CD8-positive, alpha-beta memory T cell (primary cell): ENCODE results near the gene PA2G4. TPM values are rescaled to one million over a fixed set of nuclear protein-coding genes. Genes with fewer than 3 reads are reported as not detected.
"Not testable (repeated sequence)": the region's sequence is repeated elsewhere in the genome, so short reads cannot be mapped to it uniquely, and the experiment has no call there.

Experiments used
- CTCF ChIA-PET: fragments of 350-600 bp; sonication (Branson Sonifier 250); formaldehyde crosslinking; loops from one replicate; lab custom pipeline; 2021; ENCODE audit warnings: antibody characterized with exemption; lab: Charles Lee
- POLR2A ChIA-PET: fragments of 350-600 bp; sonication (Branson Sonifier 250); formaldehyde crosslinking; loops from one replicate; lab custom pipeline; 2021; ENCODE audit warnings: antibody characterized with exemption; lab: Charles Lee
- DNase-seq, 5 donors: peaks; one replicate each; pipeline versions ENCODE4 v3.0.0 to v3.0.0-alpha.2; 2020 to 2022; ENCODE audit warnings: mixed read lengths in 1 of 5
- H3K27ac ChIP-seq: one replicate; pipeline ENCODE4 v1.7.0; 2013; ENCODE audit warnings: low read depth, mild to moderate bottlenecking, low read length, moderate library complexity
- H3K27me3 ChIP-seq: 2 replicates; pipeline ENCODE4 v1.7.0; 2013; ENCODE audit warnings: low read length, mild to moderate bottlenecking; ENCODE audit not compliant: insufficient read depth, poor library complexity, severe bottlenecking
- H3K36me3 ChIP-seq: 2 replicates; pipeline ENCODE4 v1.7.0; 2013; ENCODE audit warnings: mild to moderate bottlenecking, low read length, moderate library complexity; ENCODE audit not compliant: insufficient read depth
- H3K4me1 ChIP-seq: 2 replicates; pipeline ENCODE4 v1.7.0; 2013; ENCODE audit warnings: mild to moderate bottlenecking, low read length, moderate library complexity; ENCODE audit not compliant: insufficient read depth
- H3K4me3 ChIP-seq: 2 replicates; pipeline ENCODE4 v1.7.0; 2013; ENCODE audit warnings: mild to moderate bottlenecking, low read length
- H3K9me3 ChIP-seq: 2 replicates; pipeline ENCODE4 v1.7.0; 2013; ENCODE audit warnings: mild to moderate bottlenecking, low read length
- H3K27ac Mint-ChIP-seq, 8 donors: one replicate each; pipeline ENCODE4 v1.8.0; 2020 to 2021; ENCODE audit warnings: mixed read lengths in 8 of 8, mild to moderate bottlenecking in 6 of 8, inconsistent platforms in 3 of 8, moderate library complexity in 3 of 8
- H3K27me3 Mint-ChIP-seq, 2 donors: one replicate each; pipeline ENCODE4 v1.8.0; 2020 to 2021; ENCODE audit warnings: mixed read lengths in 2 of 2, mild to moderate bottlenecking in 1 of 2, moderate library complexity in 1 of 2
- H3K36me3 Mint-ChIP-seq, 3 donors: one replicate each; pipeline ENCODE4 v1.8.0; 2020 to 2021; ENCODE audit warnings: mixed read lengths in 3 of 3, inconsistent platforms in 1 of 3, mild to moderate bottlenecking in 1 of 3
- H3K4me1 Mint-ChIP-seq, 3 donors: one replicate each; pipeline ENCODE4 v1.8.0; 2020 to 2021; ENCODE audit warnings: mixed read lengths in 3 of 3, inconsistent platforms in 1 of 3, mild to moderate bottlenecking in 1 of 3
- H3K4me3 Mint-ChIP-seq, 7 donors: one replicate each; pipeline ENCODE4 v1.8.0; 2020 to 2021; ENCODE audit warnings: mixed read lengths in 7 of 7, mild to moderate bottlenecking in 6 of 7, moderate library complexity in 4 of 7, inconsistent platforms in 2 of 7
- H3K9me3 Mint-ChIP-seq, 5 donors: one replicate each; pipeline ENCODE4 v1.8.0; 2020 to 2022; ENCODE audit warnings: mixed read lengths in 5 of 5, mild to moderate bottlenecking in 3 of 5, moderate library complexity in 2 of 5, inconsistent platforms in 1 of 5
- polyA plus RNA-seq: library from polyadenylated mRNA; unstranded; fragments of 300-500 nt; fragmentation: Illumina TruSeq; gene quantifications from one replicate; pipeline ENCODE4 v1.2.3, GENCODE V29; 2021
- total RNA-seq, 2 experiments: library from RNA; stranded (reverse); gene quantifications; one replicate each; pipeline ENCODE4 v1.2.3, GENCODE V29; 2021

The PA2G4 gene
- total RNA-seq, result 100 to 1,000 TPM; 468 to 504 TPM
- polyA plus RNA-seq, result 249 TPM

DNA sequence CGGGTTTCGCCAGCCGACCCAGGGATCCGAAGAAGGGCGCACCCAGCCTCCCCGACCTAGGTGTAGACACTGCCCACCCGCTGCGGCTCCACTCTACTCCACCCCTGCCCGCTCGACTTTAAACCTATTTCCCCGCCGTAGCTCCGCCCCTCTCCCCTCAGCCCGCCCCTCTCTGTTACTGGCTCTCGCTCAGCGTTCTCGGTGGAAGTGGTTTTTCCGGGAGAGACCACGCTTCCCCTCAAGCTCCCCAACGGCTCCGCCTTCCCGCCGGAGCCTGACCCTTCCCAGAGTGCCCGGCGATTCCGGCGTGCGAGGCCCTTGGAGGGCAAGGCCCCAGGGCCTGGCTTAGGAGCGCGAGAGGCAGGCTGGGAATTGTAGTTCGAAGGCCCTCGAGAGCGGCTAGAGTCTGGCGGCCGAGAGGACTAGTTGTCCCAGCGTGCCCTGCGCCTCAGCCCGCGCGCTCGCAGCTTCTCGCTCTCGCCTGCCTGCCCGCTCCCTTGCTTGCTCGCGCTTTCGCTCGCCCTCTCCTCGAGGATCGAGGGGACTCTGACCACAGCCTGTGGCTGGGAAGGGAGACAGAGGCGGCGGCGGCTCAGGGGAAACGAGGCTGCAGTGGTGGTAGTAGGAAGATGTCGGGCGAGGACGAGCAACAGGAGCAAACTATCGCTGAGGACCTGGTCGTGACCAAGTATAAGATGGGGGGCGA lies at the start of gene PA2G4:
PA2G4 (plus strand) TSS at position 451 of the 706 bp plus-strand sequence; CDS start at position 630, 179 bp downstream.
- Mint-ChIP-seq H3K4me1 (peaks cover 61 to 68% (median 62%) of the 10 kb centered on the region in 3 donors), H3K36me3 (peaks cover 0 to 41% (median 4%) of the 10 kb centered on the region in 3 donors), H3K27ac (peak within 1 kb of the TSS; percentile 95 to 99 (median 98)), H3K27me3 (no peaks in the 10 kb centered on the region), H3K9me3 (no peaks in the 10 kb centered on the region), H3K4me3 (peak within 1 kb of the TSS; percentile 97 to 100 (median 98))
- Histone ChIP-seq H3K4me1 (peaks cover 40% of the 10 kb centered on the region), H3K27ac (peak within 1 kb of the TSS; percentile 82), H3K4me3 (peak within 1 kb of the TSS; percentile 79), H3K9me3 (no peaks in the 10 kb centered on the region), H3K36me3 (peaks cover 26% of the 10 kb centered on the region), H3K27me3 (no peaks in the 10 kb centered on the region)
- DNase-seq, result peak; percentile 90 to 98 (median 96)
- POLR2A ChIA-PET, result interaction anchor here (0.6 to 4.6 kb wide), 15 partner anchors 13 to 365 kb away, joined by 3 to 115 read pairs (median 6); partner anchors contain the start of genes CNPY2, CS, ERBB3 and ESYT1
- CTCF ChIA-PET, result interaction anchor here (0.6 to 8.4 kb wide), 13 partner anchors 14 to 286 kb away, joined by 3 to 89 read pairs (median 4); partner anchors contain the start of genes ESYT1, ORMDL2, RPL41 and SMARCC2

DNA sequence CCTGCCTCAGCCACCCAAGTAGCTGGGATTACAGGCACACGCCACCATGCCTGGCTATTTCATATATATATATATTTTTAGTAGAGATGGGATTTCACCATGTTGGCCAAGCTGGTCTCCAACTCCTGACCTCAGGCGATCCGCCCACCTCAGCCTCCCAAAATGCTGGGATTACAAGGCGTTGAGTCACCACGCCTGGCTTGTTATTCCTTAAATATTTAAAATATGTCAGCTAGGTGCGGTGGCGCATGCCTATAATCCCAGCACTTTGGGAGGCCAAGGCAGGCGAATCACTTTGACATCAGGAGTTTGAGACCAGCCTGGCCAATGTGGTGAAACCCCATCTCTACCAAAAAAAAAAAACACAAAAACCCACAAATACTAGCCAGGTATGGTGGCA lies 44.4 kb upstream of the PA2G4 start:
- H3K4me3 ChIP-seq, POLR2A ChIA-PET, H3K36me3 ChIP-seq, H3K4me3 Mint-ChIP-seq, H3K9me3 ChIP-seq, H3K4me1 Mint-ChIP-seq, H3K27ac ChIP-seq, H3K27me3 ChIP-seq, H3K4me1 ChIP-seq, H3K36me3 Mint-ChIP-seq, H3K27ac Mint-ChIP-seq, DNase-seq, H3K9me3 Mint-ChIP-seq, H3K27me3 Mint-ChIP-seq: not testable (repeated sequence)
- CTCF ChIA-PET, result interaction anchor here (1.3 kb wide), 1 partner anchor 44 kb away, joined by 3 read pairs; no protein-coding TSS in a partner anchor

DNA sequence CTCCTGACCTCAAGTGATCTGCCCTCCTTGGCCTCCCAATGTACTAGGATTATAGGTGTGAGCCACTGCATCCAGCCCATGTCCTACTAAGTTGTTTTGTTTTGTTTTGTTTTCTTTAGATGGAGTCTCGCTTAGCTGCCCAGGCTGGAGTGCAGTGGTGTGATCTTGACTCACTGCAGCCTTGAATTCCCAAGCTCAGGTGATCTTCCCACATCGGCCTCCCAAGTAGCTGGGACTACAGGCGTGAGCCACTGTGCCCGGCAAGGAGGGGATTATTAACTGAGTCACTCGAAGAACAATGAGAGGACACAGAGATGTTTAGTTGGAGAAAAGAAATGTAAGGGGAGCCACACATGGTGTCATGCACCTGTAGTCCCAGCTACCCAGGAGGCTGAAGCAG lies 42.4 kb upstream of the PA2G4 start:
- no peaks in the 10 kb centered on the region for H3K4me1 Mint-ChIP-seq
- POLR2A ChIA-PET, result no interaction called here

DNA sequence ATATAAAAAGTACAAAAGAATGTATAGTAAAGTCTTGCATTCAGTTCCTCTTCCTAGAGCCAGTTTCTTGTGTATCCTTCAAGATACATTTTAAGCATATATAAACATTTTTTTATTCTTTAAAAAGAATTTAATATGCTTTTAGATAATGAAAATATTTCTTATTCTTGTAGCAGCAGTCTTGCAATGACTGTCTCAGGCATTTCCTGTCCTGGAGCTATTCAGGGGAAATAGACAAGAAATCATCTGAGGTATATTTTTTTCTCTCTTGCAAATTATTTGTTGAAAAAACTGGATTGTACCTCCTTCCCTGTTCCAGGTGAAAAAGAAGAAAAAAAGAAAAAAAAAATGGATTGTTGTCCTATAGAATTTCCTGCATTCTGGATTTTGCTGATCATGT lies 41.4 kb upstream of the PA2G4 start:
- no peaks in the 10 kb centered on the region for H3K36me3 ChIP-seq
- Mint-ChIP-seq H3K4me1 (no peaks in the 10 kb centered on the region), H3K9me3 (no peaks in the 10 kb centered on the region), H3K27ac (no peak overlapping the region), H3K4me3 (no peak overlapping the region), H3K27me3 (no peaks in the 10 kb centered on the region), H3K36me3 (no peaks in the 10 kb centered on the region)
- no peaks in the 10 kb centered on the region for H3K9me3 ChIP-seq
- H3K27ac ChIP-seq, result no peak overlapping the region
- H3K4me3 ChIP-seq, result no peak overlapping the region
- no peaks in the 10 kb centered on the region for H3K4me1 ChIP-seq
- CTCF ChIA-PET, result no interaction called here
- no peaks in the 10 kb centered on the region for H3K27me3 ChIP-seq
- POLR2A ChIA-PET, result no interaction called here
- no peak for DNase-seq

More for the DNA sequence above, 42.4 kb upstream of the PA2G4 start:
- no peaks in the 10 kb centered on the region for H3K4me1 ChIP-seq
- Mint-ChIP-seq H3K36me3 (no peaks in the 10 kb centered on the region), H3K27ac (peak overlapping the region in 1 of 8 donors; percentile 24), H3K27me3 (no peaks in the 10 kb centered on the region), H3K9me3 (no peaks in the 10 kb centered on the region), H3K4me3 (no peak overlapping the region)
- H3K36me3 ChIP-seq, result no peaks in the 10 kb centered on the region
- H3K9me3 ChIP-seq, result no peaks in the 10 kb centered on the region
- H3K4me3 ChIP-seq, result no peak overlapping the region
- CTCF ChIA-PET, result interaction anchor here (1.2 kb wide), 1 partner anchor 13 kb away, joined by 6 read pairs; no protein-coding TSS in a partner anchor
- no peak for DNase-seq
- no peaks in the 10 kb centered on the region for H3K27me3 ChIP-seq
- no peak overlapping the region for H3K27ac ChIP-seq

DNA sequence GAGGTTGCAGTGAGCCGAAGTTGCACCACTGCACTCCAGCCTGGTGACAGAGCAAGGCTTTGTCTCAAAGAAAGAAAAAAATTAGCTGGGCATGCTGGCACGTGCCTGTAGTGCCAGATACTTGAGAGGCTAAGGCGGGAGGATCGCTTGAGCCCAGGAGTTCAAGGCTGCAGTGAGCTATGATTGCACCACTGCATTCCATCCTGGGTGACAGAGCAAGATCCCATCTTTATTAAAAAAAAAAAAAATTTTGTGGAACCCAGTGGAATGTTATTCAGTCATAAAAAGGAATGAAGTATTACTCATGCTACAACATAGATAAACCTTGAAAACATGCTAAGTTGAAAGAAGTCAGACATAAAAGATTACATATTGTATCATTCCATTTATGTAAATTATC lies 32.7 kb upstream of the PA2G4 start:
- no peak overlapping the region for H3K4me3 ChIP-seq
- Mint-ChIP-seq H3K36me3 (no peaks in the 10 kb centered on the region), H3K9me3 (no peaks in the 10 kb centered on the region), H3K4me1 (no peaks in the 10 kb centered on the region), H3K27ac (no peak overlapping the region), H3K4me3 (no peak overlapping the region), H3K27me3 (no peaks in the 10 kb centered on the region)
- no peak for DNase-seq
- H3K36me3 ChIP-seq, result no peaks in the 10 kb centered on the region
- no peaks in the 10 kb centered on the region for H3K9me3 ChIP-seq
- no peaks in the 10 kb centered on the region for H3K4me1 ChIP-seq
- H3K27me3 ChIP-seq, result no peaks in the 10 kb centered on the region
- ChIA-PET POLR2A (interaction anchor here (0.7 kb wide), 1 partner anchor 420 kb away, joined by 3 read pairs; no protein-coding TSS in a partner anchor), CTCF (interaction anchor here (0.7 kb wide), 1 partner anchor 13 kb away, joined by 3 read pairs; no protein-coding TSS in a partner anchor)
- H3K27ac ChIP-seq, result no peak overlapping the region

DNA sequence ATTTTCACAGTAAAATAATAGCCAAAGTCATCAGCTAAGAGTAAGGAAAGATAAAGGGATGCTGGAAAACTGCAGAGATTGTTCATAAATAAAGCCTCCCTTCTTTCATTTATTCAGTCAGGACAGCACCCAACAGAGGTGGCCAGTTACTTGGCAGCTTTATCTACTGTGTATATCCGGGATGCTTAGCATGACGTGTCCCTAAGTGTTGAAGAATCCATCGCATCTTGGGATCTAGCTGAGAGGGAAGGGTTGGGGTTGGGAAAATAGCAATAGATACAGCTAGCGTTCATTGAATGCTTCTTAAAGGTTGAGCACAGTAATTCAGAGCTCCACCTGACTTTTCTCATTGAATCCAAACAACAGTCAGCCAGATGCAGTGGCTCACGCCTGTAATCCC lies 30.0 kb upstream of the PA2G4 start:
- Mint-ChIP-seq H3K27me3 (no peaks in the 10 kb centered on the region), H3K4me1 (peaks cover 0 to 6% (median 0%) of the 10 kb centered on the region in 3 donors), H3K36me3 (no peaks in the 10 kb centered on the region), H3K27ac (no peak overlapping the region), H3K9me3 (no peaks in the 10 kb centered on the region), H3K4me3 (no peak overlapping the region)
- ChIA-PET CTCF (interaction anchor here (1.5 kb wide), 1 partner anchor 13 kb away, joined by 6 read pairs; no protein-coding TSS in a partner anchor), POLR2A (no interaction called here)
- Histone ChIP-seq H3K4me1 (peaks cover 5% of the 10 kb centered on the region), H3K27ac (no peak overlapping the region), H3K4me3 (no peak overlapping the region), H3K27me3 (no peaks in the 10 kb centered on the region), H3K36me3 (no peaks in the 10 kb centered on the region), H3K9me3 (no peaks in the 10 kb centered on the region)
- no peak for DNase-seq

DNA sequence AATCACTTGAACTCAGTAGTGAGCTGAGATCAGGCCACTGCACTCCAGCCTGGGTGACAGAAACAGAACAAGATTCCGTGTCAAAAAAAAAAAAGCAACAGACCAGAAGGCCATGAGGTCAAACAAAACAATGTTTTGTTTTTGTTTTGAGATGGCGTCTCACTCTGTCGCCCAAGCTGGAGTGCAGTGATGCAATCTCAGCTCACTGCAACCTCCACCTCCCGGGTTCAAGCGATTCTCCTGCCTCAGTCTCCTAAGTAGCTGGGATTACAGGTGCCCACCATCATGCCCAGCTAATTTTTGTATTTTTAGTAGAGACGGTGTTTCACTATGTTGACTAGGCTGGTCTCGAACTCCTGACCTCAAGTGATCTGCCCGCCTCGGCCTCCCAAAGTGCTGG lies 26.4 kb upstream of the PA2G4 start:
- ChIA-PET CTCF (interaction anchor here (0.7 to 1.4 kb wide), 2 partner anchors 27 to 31 kb away, joined by 3 to 4 read pairs; partner anchors contain the start of gene PA2G4), POLR2A (interaction anchor here (0.6 kb wide), 2 partner anchors 40 to 52 kb away, joined by 3 read pairs; partner anchors contain the start of gene ZC3H10)
- not testable (repeated sequence) for H3K4me1 ChIP-seq, DNase-seq, H3K36me3 Mint-ChIP-seq, H3K36me3 ChIP-seq, H3K4me3 ChIP-seq, H3K27me3 ChIP-seq, H3K9me3 ChIP-seq, H3K9me3 Mint-ChIP-seq, H3K27ac ChIP-seq, H3K27ac Mint-ChIP-seq
- H3K4me3 Mint-ChIP-seq, result peak overlapping the region in 4 of 7 donors; percentile 50 to 94 (median 85)
- peaks cover 3 to 24% (median 4%) of the 10 kb centered on the region in 3 donors for H3K4me1 Mint-ChIP-seq
- H3K27me3 Mint-ChIP-seq, result peaks cover 0 to 10% of the 10 kb centered on the region in 2 donors

DNA sequence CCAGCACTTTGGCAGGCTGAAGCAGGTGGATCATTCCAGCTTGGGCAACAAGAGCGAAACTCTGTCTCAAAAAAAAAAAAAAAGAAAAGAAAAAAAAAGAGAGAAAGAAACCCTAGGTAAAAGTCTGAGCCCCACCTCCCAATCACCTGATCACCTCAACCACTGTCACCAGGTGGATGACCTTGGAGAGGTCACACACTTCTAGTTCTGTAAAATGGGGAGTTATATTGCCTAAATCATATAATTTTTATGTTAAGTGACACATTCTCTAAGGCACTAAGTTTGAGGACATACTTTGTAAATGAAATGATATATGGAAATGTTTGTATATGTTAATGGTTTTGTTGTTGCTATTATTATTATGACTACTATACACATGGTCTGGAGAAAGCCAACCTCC lies 25.9 kb upstream of the PA2G4 start:
- H3K4me3 ChIP-seq, result no peak overlapping the region
- H3K4me3 Mint-ChIP-seq, result peak overlapping the region; percentile 84 to 94 (median 86)

More for the DNA sequence above, 25.9 kb upstream of the PA2G4 start:
- no peak overlapping the region for H3K27ac ChIP-seq
- peaks cover 6% of the 10 kb centered on the region for H3K27me3 ChIP-seq
- CTCF ChIA-PET, result interaction anchor here (0.7 to 1.6 kb wide), 9 partner anchors 10 to 83 kb away, joined by 3 to 8 read pairs (median 3); partner anchors contain the start of gene PA2G4
- Mint-ChIP-seq H3K27me3 (peaks cover 2 to 10% of the 10 kb centered on the region in 2 donors), H3K36me3 (peaks cover 0 to 1% (median 0%) of the 10 kb centered on the region in 3 donors), H3K9me3 (no peaks in the 10 kb centered on the region), H3K4me1 (peaks cover 3 to 24% (median 4%) of the 10 kb centered on the region in 3 donors), H3K27ac (peak overlapping the region in 6 of 8 donors; percentile 10 to 61 (median 31))
- POLR2A ChIA-PET, result interaction anchor here (0.6 kb wide), 2 partner anchors 40 to 52 kb away, joined by 3 read pairs; partner anchors contain the start of gene ZC3H10
- H3K4me1 ChIP-seq, result peaks cover 5% of the 10 kb centered on the region
- no peak for DNase-seq
- H3K36me3 ChIP-seq, result no peaks in the 10 kb centered on the region
- no peaks in the 10 kb centered on the region for H3K9me3 ChIP-seq
